Fibroblast of villous mesenchyme (primary cell): Measurements from ENCODE around the gene IGLON5. TPM values are rescaled to one million over a fixed set of nuclear protein-coding genes. Genes with fewer than 3 reads are reported as not detected.

Experiments used
- DNase-seq: peaks from one replicate; pipeline ENCODE4 v3.0.0-alpha.2; 2010; ENCODE audit warnings: low read depth
- H3K4me3 ChIP-seq: 2 replicates; pipeline ENCODE4 v1.5.1; 2011; ENCODE audit warnings: low read depth, mild to moderate bottlenecking, low read length
- total RNA-seq: library from RNA; depleted of rRNA; stranded (reverse); fragments of >200 nt; gene quantifications from 2 replicates; pipeline ENCODE4 v1.2.3, GENCODE V29; 2012
- TF ChIP-seq, protein P1 (sequence below): IDR thresholded peaks from 2 replicates; pipeline ENCODE4 v1.5.1; 2012; ENCODE audit warnings: low read depth, mild to moderate bottlenecking, low read length; ENCODE audit not compliant: insufficient read depth

IGLON5 gene
- total RNA-seq, 1 donor, result not detected

DNA sequence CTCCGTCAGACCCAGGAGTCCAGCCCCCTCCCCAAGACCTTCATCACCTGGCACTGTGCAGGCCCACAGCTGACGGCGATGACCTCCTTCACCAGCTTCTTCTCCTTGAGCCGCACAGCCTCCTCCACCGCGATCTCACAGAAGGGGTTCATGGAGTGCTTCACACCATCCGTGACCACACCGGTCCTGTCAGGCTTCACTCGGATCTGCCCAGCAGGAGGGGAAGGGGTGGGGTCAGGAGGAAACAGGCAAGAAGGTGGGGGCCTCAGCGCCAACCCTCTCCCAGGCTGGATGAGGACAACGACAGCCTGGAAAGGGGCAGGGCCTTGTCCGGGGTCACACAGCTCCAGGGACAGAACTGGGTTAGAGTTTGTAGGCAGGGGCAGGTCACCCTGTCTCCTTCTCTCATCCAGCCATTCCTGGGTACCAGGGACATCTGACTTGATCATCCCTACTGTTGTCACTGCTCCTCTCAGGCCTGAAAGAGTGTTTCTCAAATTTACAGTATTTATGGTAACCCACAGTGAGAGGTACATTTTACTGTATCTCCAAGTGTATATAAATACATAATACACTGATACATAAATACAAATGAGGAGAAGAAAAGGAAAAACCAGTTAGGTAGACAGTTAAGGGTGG lies 42.8 kb downstream of the IGLON5 start:
- DNase-seq, result no peak
- H3K4me3 ChIP-seq, result no peak overlapping the region
- TF ChIP-seq, protein P1, sequence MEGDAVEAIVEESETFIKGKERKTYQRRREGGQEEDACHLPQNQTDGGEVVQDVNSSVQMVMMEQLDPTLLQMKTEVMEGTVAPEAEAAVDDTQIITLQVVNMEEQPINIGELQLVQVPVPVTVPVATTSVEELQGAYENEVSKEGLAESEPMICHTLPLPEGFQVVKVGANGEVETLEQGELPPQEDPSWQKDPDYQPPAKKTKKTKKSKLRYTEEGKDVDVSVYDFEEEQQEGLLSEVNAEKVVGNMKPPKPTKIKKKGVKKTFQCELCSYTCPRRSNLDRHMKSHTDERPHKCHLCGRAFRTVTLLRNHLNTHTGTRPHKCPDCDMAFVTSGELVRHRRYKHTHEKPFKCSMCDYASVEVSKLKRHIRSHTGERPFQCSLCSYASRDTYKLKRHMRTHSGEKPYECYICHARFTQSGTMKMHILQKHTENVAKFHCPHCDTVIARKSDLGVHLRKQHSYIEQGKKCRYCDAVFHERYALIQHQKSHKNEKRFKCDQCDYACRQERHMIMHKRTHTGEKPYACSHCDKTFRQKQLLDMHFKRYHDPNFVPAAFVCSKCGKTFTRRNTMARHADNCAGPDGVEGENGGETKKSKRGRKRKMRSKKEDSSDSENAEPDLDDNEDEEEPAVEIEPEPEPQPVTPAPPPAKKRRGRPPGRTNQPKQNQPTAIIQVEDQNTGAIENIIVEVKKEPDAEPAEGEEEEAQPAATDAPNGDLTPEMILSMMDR, result no peak

DNA sequence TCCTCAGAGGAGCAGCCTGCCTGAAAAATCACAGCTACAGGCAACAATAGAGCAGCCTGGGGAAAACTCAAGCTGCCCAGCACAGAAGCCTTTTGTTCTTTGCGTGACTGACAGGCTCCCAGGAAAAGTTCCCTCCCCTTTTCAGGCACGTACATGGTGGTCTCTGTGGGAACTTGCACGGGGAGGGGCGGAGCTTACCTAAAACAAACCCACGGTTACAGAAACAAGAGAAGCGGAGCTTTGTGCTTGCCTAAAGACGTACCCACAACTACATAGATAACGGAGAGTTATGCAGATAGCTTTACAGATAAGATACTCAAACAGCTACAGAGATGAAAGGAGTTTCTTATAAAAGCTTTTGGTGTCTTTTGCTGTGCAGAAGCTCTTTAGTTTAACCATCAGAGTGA lies 43.3 kb downstream of the IGLON5 start:
- TF ChIP-seq, protein P1, result no peak
- no peak overlapping the region for H3K4me3 ChIP-seq
- DNase-seq, result peak; percentile 37

DNA sequence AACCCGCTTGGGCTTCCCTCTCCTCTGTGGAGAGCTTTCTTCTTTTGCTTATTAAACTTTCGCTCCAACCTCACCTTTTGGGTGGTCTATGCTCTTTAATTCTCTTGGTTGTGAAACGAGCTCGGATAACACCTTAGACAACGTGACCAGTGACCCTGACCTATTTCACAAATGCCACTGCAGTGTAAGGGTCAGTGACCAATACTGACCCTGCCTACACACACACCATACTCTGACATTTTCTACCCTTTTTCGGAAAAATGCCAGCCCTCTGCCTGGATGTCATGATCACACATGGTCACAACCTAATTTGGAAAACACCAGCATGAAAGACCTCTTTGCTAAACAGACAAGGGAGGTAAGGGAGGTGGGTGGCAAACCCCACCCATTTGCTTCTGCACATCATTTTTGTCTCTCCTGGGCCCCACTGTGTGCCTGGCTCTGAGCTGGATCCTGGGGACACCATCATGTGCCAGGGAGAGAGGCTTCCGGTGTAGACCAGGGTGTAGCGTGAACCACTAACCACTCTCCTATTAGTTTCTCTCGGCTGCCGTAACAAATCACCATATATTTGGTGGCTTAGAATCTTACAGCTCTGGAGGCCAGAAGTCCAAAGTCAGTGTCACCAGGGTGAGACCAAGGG lies 44.8 kb downstream of the IGLON5 start:
- TF ChIP-seq, protein P1, result no peak
- DNase-seq, result no peak
- H3K4me3 ChIP-seq, result no peak overlapping the region

DNA sequence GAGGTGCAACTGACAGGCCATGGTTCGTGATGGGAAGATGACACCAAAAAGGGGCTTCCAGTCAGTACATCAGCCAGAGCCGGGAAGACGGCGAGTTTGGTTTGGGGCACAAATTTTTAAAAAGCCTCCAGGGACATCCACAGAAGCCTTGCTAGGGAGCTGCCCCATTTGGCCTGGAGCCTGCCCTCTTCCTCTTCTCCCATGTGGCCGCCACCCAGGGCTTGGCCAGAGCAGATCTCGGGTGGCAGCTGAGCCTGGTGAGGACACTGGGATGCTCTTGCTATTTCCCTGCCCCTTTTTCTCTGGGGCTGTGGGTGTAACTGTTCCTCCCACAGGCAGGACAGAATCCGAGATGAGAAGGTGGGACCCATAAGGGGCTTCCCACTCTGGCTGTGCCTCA lies 46.5 kb downstream of the IGLON5 start:
- TF ChIP-seq, protein P1, result no peak
- no peak overlapping the region for H3K4me3 ChIP-seq
- DNase-seq, result no peak

DNA sequence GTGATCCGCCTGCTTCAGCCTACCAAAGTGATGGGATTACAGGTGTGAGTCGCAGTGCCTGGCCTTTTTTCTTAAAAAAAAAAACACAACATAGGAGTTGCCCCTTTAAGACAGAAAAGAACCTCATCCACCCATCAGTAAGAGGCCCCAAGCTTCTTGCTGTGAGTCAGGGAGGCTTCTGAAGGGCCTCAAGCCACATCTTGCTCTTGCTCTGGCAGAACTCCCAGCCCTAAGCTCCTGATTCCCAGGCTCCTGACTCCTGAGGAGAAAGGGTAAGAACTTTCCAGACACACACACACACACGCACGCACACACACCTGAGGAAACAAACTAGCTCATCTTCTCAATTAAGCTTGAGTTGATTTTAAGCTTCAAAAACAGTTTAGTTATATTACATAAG lies 47.9 kb downstream of the IGLON5 start:
- DNase-seq, result peak; percentile 93
- no peak overlapping the region for H3K4me3 ChIP-seq
- TF ChIP-seq, protein P1, result no peak

DNA sequence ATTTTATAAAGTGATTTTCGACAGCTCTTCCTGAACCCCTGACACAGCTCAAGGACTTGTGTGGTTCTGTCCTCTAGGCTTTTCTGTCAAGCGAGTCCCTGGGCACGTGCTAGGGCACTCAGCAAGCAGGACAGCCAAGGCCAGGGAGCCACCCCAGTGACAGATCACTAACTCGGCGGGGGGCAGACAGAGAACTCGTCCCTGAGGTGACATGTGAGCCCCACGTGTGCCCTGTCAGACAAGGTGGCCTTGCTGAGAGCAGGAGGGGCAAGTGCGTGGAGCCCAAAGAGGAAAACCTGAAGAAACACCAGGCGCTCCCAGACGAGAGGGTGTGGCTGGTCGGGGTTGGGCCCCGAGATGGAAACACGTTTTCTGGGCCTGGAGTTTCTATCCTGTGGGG lies 49.8 kb downstream of the IGLON5 start:
- no peak for DNase-seq
- no peak overlapping the region for H3K4me3 ChIP-seq

More for the DNA sequence above, 49.8 kb downstream of the IGLON5 start:
- TF ChIP-seq, protein P1, result no peak
